KMS-11 (cell line): ENCODE data around the gene CTIF.

Experiments used
- H2AFZ ChIP-seq: fragments of 200-600 bp; sonication (generic); 2 replicates; pipeline ENCODE4 v1.6.1; 2016; ENCODE audit warnings: antibody characterized with exemption, mixed run types, low read depth
- H3K27ac ChIP-seq: fragments of 200-600 bp; sonication (generic); 2 replicates; pipeline ENCODE4 v1.6.1; 2016; ENCODE audit warnings: mild to moderate bottlenecking, mixed run types
- H3K27me3 ChIP-seq: fragments of 200-600 bp; sonication (generic); 2 replicates; pipeline ENCODE4 v1.6.1; 2017; ENCODE audit warnings: mild to moderate bottlenecking, low read depth, mixed run types, moderate library complexity; ENCODE audit not compliant: insufficient read depth
- H3K36me3 ChIP-seq: fragments of 200-600 bp; sonication (generic); 2 replicates; pipeline ENCODE4 v1.6.1; 2017; ENCODE audit warnings: mild to moderate bottlenecking, mixed run types; ENCODE audit not compliant: insufficient read depth
- H3K4me1 ChIP-seq: fragments of 200-600 bp; sonication (generic); 2 replicates; pipeline ENCODE4 v1.6.1; 2016; ENCODE audit warnings: mild to moderate bottlenecking, low read depth, mixed run types; ENCODE audit not compliant: poor library complexity, severe bottlenecking
- H3K4me2 ChIP-seq: fragments of 200-600 bp; sonication (generic); 2 replicates; pipeline ENCODE4 v1.7.0; 2016; ENCODE audit warnings: mild to moderate bottlenecking, mixed run types
- H3K4me3 ChIP-seq: fragments of 200-600 bp; sonication (generic); IDR thresholded peaks from 2 replicates; pipeline ENCODE4 v1.6.1; 2017; ENCODE audit warnings: low read depth, low read length, mixed read lengths; ENCODE audit not compliant: insufficient read depth
- H3K79me2 ChIP-seq: fragments of 200-600 bp; sonication (generic); 2 replicates; pipeline ENCODE4 v1.6.1; 2016; ENCODE audit warnings: low read depth, mixed run types; ENCODE audit not compliant: insufficient read depth
- H3K9ac ChIP-seq: fragments of 200-600 bp; sonication (generic); 2 replicates; pipeline ENCODE4 v1.6.1; 2016; ENCODE audit warnings: mild to moderate bottlenecking, mixed run types
- H4K20me1 ChIP-seq: fragments of 200-600 bp; sonication (generic); 2 replicates; pipeline ENCODE4 v1.6.1; 2016; ENCODE audit warnings: mild to moderate bottlenecking, mixed run types; ENCODE audit not compliant: insufficient read depth
- CTCF ChIP-seq: fragments of 200-600 bp; sonication (generic); conservative IDR thresholded peaks from 2 replicates; pipeline ENCODE4 v1.6.1; 2017; ENCODE audit warnings: low read depth, mild to moderate bottlenecking, antibody characterized with exemption, low read length, moderate library complexity, mixed read lengths

CTIF gene

GRCh38 chr18:48589797-48590519 lies 51.1 kb downstream of the CTIF start:
- no peaks in the 10 kb centered on the region for H3K27me3 ChIP-seq
- no peak for TF ChIP-seq CTCF
- no peak overlapping the region for H3K4me3 ChIP-seq
- H3K79me2 ChIP-seq: no peaks in the 10 kb centered on the region; the same call in 1 of the 2 replicates
- H3K36me3 ChIP-seq: no peaks in the 10 kb centered on the region
- no peaks in the 10 kb centered on the region for H3K4me1 ChIP-seq
- H3K4me2 ChIP-seq: no peak overlapping the region
- H3K27ac ChIP-seq: no peak overlapping the region
- H3K9ac ChIP-seq: no peak overlapping the region
- H2AFZ ChIP-seq: no peak overlapping the region
- H4K20me1 ChIP-seq: no peaks in the 10 kb centered on the region

GRCh38 chr18:48590678-48591077 lies 51.8 kb downstream of the CTIF start:
- H3K27ac ChIP-seq: no peak overlapping the region
- TF ChIP-seq CTCF: no peak

GRCh38 chr18:48592540-48593171 lies 53.8 kb downstream of the CTIF start:
- no peak overlapping the region for H3K4me2 ChIP-seq
- H3K79me2 ChIP-seq: no peaks in the 10 kb centered on the region; the same call in 1 of the 2 replicates
- no peaks in the 10 kb centered on the region for H3K4me1 ChIP-seq
- H3K9ac ChIP-seq: no peak overlapping the region
- TF ChIP-seq CTCF: no peak
- no peak overlapping the region for H3K4me3 ChIP-seq
- no peak overlapping the region for H3K27ac ChIP-seq
- no peak overlapping the region for H2AFZ ChIP-seq
- H3K27me3 ChIP-seq: no peaks in the 10 kb centered on the region
- no peaks in the 10 kb centered on the region for H4K20me1 ChIP-seq
- no peaks in the 10 kb centered on the region for H3K36me3 ChIP-seq

More at GRCh38 chr18:48590678-48591077, 51.8 kb downstream of the CTIF start:
- H4K20me1 ChIP-seq: no peaks in the 10 kb centered on the region
- H3K4me3 ChIP-seq: no peak overlapping the region
- no peaks in the 10 kb centered on the region for H3K4me1 ChIP-seq
- no peak overlapping the region for H2AFZ ChIP-seq
- no peak overlapping the region for H3K4me2 ChIP-seq
- H3K9ac ChIP-seq: no peak overlapping the region
- no peaks in the 10 kb centered on the region for H3K27me3 ChIP-seq
- H3K79me2 ChIP-seq: no peaks in the 10 kb centered on the region; the same call in 1 of the 2 replicates
- no peaks in the 10 kb centered on the region for H3K36me3 ChIP-seq

GRCh38 chr18:48594471-48595094 lies 55.8 kb downstream of the CTIF start:
- no peak overlapping the region for H2AFZ ChIP-seq
- no peak overlapping the region for H3K4me2 ChIP-seq
- H3K9ac ChIP-seq: no peak overlapping the region
- H3K4me1 ChIP-seq: no peaks in the 10 kb centered on the region
- H3K36me3 ChIP-seq: no peaks in the 10 kb centered on the region
- no peaks in the 10 kb centered on the region for H4K20me1 ChIP-seq
- H3K27ac ChIP-seq: no peak overlapping the region
- TF ChIP-seq CTCF: no peak
- no peaks in the 10 kb centered on the region; the same call in 1 of the 2 replicates for H3K79me2 ChIP-seq
- H3K4me3 ChIP-seq: no peak overlapping the region
- no peaks in the 10 kb centered on the region for H3K27me3 ChIP-seq
